NCI-H748 treated with DMSO at 0.1 percent for 48 hours (cell line): ENCODE results near the gene UCK2.

Source experiments
- DNase-seq: peaks from one replicate; lab custom pipeline; 2025; lab: John Stamatoyannopoulos, UW

The UCK2 gene

GRCh38 chr1:165938844-165939243 lies 111.4 kb downstream of the UCK2 start:
- no peak for DNase-seq

- DNase-seq: no peak
Measured at GRCh38 chr1:165941531-165941930, 114.1 kb downstream of the UCK2 start.

- no peak for DNase-seq
Measured at GRCh38 chr1:165942062-165942461, 114.6 kb downstream of the UCK2 start.

GRCh38 chr1:165942927-165943597 lies 115.6 kb downstream of the UCK2 start:
- no peak for DNase-seq

GRCh38 chr1:165945911-165946310 lies 118.5 kb downstream of the UCK2 start:
- DNase-seq: no peak

- no peak for DNase-seq
Measured at GRCh38 chr1:165947797-165948455, 120.5 kb downstream of the UCK2 start.

GRCh38 chr1:165949335-165950130 lies 122.1 kb downstream of the UCK2 start:
- no peak for DNase-seq

GRCh38 chr1:165954940-165955339 lies 127.5 kb downstream of the UCK2 start:
- DNase-seq: no peak

- DNase-seq: no peak
Measured at GRCh38 chr1:165958306-165958705, 130.9 kb downstream of the UCK2 start.

- DNase-seq: no peak
Measured at GRCh38 chr1:165960136-165960535, 132.7 kb downstream of the UCK2 start.

- no peak for DNase-seq
Measured at GRCh38 chr1:165960881-165961280, 133.5 kb downstream of the UCK2 start.
